ENCODE measurements around the gene LRRC1.

DNA sequence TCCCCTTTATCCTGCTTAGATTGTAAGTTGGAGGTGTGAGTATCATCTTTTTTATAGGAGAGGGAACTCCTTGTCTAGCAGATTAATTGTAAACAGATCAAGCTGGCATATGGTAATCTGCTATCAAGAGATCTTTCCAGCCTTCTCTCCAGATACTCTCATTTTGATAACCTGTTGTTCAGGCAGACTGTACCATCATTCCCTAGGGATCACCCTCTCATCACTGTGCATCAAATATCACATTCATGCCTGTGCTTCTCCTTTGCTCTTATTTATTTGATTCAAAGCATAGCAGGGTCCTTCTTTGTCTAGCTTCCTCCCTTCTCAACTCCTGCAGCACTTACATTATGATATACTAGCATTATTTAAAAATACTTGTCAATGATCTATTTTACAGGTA lies 73.8 kb downstream of the LRRC1 start:
- TF ChIP-seq GATA3 (IDR thresholded peaks at IDR 0.05; ENCODE audit: low read depth, low read length) (no peak), GATA2 (IDR thresholded peaks at IDR 0.05; ENCODE audit: low read depth, low read length) (no peak)
